ENCODE measurements around the gene CHAD.

Gene CHAD

DNA sequence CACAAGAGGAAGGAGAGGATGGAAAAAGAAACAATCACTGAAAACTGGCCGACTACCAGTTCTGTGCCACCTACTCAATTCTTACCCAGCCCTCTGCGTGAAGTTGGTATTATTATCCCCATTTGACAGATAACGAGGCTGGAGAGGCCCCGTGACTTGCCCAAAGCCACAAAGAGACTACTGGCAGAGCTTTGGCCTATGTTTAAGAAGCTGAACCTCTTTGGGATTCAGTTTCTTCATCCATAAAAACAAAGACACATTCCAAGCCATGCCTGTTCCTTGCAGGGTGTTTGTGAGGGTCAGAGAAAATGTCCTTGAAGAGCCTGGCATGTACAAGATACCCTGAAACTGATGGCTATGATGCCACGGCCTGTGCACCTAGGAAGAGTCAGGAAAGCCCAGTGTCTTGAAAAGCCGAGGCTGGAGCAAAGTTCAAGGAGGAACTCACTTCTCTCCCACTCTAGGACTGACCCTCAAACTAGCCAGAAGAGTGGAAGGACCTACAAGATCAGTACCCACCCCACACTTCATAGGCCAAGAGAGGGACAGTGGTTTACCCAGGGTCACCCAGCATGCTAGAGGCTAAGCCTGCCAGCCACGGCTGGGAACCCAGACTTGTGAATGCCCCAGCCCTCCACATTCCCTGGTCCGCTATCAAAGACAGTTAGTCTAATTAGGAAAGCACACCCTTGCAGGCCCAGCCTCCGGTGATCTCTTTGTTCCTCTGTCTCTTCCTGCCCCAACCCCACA, 44.3 kb downstream of the CHAD start:
- peak overlapping the region; percentile 35 for H3K18ac ChIP-seq (ENCODE audit: low read length)
- peaks cover 13% of the 10 kb centered on the region for H3K79me2 ChIP-seq (ENCODE audit: control insufficient read depth, insufficient read depth, low read length, poor library complexity)
- H3K4me3 ChIP-seq (ENCODE audit: low read depth, low read length), result no peak overlapping the region
- no peak overlapping the region for H2AFZ ChIP-seq (ENCODE audit: insufficient read depth, low read length, poor library complexity)
- H3K27ac ChIP-seq (ENCODE audit: low read depth, low read length), result peak overlapping the region; percentile 77
- H4K12ac ChIP-seq (ENCODE audit: low read depth, low read length), result no peak overlapping the region
- H2BK12ac ChIP-seq (ENCODE audit: low read length), result peak overlapping the region; percentile 83
- H3K9ac ChIP-seq (ENCODE audit: low read length), result no peak overlapping the region
- H3K4me1 ChIP-seq (ENCODE audit: control insufficient read depth in 1 of 2, insufficient read depth in 2 of 2, low read length in 2 of 2), result peaks cover 35 to 46% of the 10 kb centered on the region in 2 experiments
- peak overlapping the region; percentile 76 for H2AK5ac ChIP-seq (ENCODE audit: low read length)
- no CpG with 5 or more reads among the region's 9 CpGs for WGBS (ENCODE audit: extremely low coverage, insufficient coverage, insufficient read length)
- no peak overlapping the region for H3K23ac ChIP-seq (ENCODE audit: low read length)
- H3K14ac ChIP-seq (ENCODE audit: low read length), result peak overlapping the region; percentile 80
- H2BK5ac ChIP-seq (ENCODE audit: low read depth, low read length, poor library complexity), result peak overlapping the region; percentile 59
- H3K36me3 ChIP-seq (ENCODE audit: control insufficient read depth in 1 of 2, insufficient read depth in 2 of 2, low read length in 2 of 2), result no peaks in the 10 kb centered on the region
- H3K79me1 ChIP-seq (ENCODE audit: low read length), result peaks cover 32% of the 10 kb centered on the region
- peak overlapping the region; percentile 25 for H3K4me2 ChIP-seq (ENCODE audit: low read length)
- H3K4ac ChIP-seq (ENCODE audit: low read depth, low read length), result peak overlapping the region; percentile 29
- no peaks in the 10 kb centered on the region for H3K9me3 ChIP-seq (ENCODE audit: insufficient read depth, low read depth, low read length)
- H3K27me3 ChIP-seq (ENCODE audit: insufficient read depth, low read length), result no peaks in the 10 kb centered on the region
- H2BK120ac ChIP-seq (ENCODE audit: insufficient read depth, low read length, poor library complexity), result peak overlapping the region; percentile 44
- DNase-seq, result no peak
- peak overlapping the region; percentile 64 for H4K91ac ChIP-seq (ENCODE audit: low read depth, low read length)
- peak overlapping the region; percentile 70 for H4K8ac ChIP-seq (ENCODE audit: low read depth, low read length)

DNA sequence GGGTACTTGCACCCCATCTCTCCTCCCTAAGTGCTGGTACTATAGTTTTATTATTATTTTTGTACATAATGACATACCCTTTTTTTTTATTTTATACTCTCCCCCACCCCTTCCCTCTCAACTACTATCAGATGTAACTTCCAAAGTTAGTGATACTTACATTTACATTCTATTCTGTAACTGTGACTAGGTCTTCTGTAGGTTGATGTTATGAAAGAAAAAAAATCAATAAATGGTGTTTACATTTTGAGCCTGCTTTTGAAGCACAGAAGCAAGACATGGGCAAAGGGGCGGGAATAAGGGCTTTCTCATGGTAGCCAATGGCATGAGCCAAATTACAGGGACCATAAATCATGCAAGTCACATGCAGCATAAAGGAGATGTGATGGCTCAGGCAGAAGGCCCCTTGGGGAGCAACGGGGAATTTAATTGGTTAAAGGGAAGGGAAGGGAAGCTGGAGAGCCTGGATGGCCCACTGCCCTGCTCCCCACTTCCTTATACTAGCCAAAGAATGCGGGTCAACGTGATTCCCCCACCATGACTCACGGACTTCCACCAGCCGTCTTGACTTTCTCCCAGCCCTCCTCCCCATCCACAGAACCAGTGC, 45.0 kb downstream of the CHAD start:
- peak overlapping the region; percentile 64 for H4K91ac ChIP-seq (ENCODE audit: low read depth, low read length)
- no CpG with 5 or more reads among the region's 6 CpGs for WGBS (ENCODE audit: extremely low coverage, insufficient coverage, insufficient read length)
- H3K4ac ChIP-seq (ENCODE audit: low read depth, low read length), result no peak overlapping the region
- no peaks in the 10 kb centered on the region for H3K9me3 ChIP-seq (ENCODE audit: insufficient read depth, low read depth, low read length)
- H3K27me3 ChIP-seq (ENCODE audit: insufficient read depth, low read length), result no peaks in the 10 kb centered on the region
- H3K18ac ChIP-seq (ENCODE audit: low read length), result no peak overlapping the region
- peaks cover 26% of the 10 kb centered on the region for H3K79me1 ChIP-seq (ENCODE audit: low read length)
- no peak overlapping the region for H2BK120ac ChIP-seq (ENCODE audit: insufficient read depth, low read length, poor library complexity)
- H3K4me3 ChIP-seq (ENCODE audit: low read depth, low read length), result no peak overlapping the region
- H3K79me2 ChIP-seq (ENCODE audit: control insufficient read depth, insufficient read depth, low read length, poor library complexity), result peaks cover 13% of the 10 kb centered on the region
- peak overlapping the region; percentile 70 for H4K8ac ChIP-seq (ENCODE audit: low read depth, low read length)
- no peak overlapping the region for H2AFZ ChIP-seq (ENCODE audit: insufficient read depth, low read length, poor library complexity)
- H3K4me2 ChIP-seq (ENCODE audit: low read length), result peak overlapping the region; percentile 25
- H3K36me3 ChIP-seq (ENCODE audit: control insufficient read depth in 1 of 2, insufficient read depth in 2 of 2, low read length in 2 of 2), result no peaks in the 10 kb centered on the region
- H2BK5ac ChIP-seq (ENCODE audit: low read depth, low read length, poor library complexity), result peak overlapping the region; percentile 43
- peak; percentile 70 to 75 for DNase-seq
- H4K12ac ChIP-seq (ENCODE audit: low read depth, low read length), result no peak overlapping the region
- H2AK5ac ChIP-seq (ENCODE audit: low read length), result no peak overlapping the region
- no peak overlapping the region for H3K9ac ChIP-seq (ENCODE audit: low read length)
- no peak overlapping the region for H3K14ac ChIP-seq (ENCODE audit: low read length)
- peaks cover 30 to 40% of the 10 kb centered on the region in 2 experiments for H3K4me1 ChIP-seq (ENCODE audit: control insufficient read depth in 1 of 2, insufficient read depth in 2 of 2, low read length in 2 of 2)
- no peak overlapping the region for H3K23ac ChIP-seq (ENCODE audit: low read length)
- H3K27ac ChIP-seq (ENCODE audit: low read depth, low read length), result peak overlapping the region; percentile 77
- peak overlapping the region; percentile 50 for H2BK12ac ChIP-seq (ENCODE audit: low read length)

DNA sequence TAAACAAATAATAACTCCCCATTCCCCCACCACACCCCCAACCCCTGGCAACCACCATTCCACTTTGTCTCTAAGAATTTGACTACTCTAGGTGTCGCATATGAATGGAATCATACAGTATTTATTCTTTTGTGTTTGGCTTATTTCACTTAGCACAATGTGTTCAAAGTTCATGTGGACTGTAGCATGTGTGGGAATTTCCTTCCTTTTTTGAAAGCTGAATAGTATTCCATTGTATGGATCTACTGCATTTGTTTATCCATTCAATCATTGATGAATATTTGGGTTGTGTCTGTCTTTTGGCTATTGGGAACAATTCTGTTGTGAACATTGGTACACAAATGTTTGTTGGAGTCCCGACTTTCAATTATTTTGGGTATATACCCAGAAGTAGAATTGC, 45.9 kb downstream of the CHAD start:
- H4K91ac ChIP-seq (ENCODE audit: low read depth, low read length), result no peak overlapping the region
- no peak for DNase-seq
- H2AFZ ChIP-seq (ENCODE audit: insufficient read depth, low read length, poor library complexity), result no peak overlapping the region
- H3K27ac ChIP-seq (ENCODE audit: low read depth, low read length), result no peak overlapping the region
- H3K36me3 ChIP-seq (ENCODE audit: control insufficient read depth in 1 of 2, insufficient read depth in 2 of 2, low read length in 2 of 2), result no peaks in the 10 kb centered on the region
- H4K12ac ChIP-seq (ENCODE audit: low read depth, low read length), result no peak overlapping the region
- no peak overlapping the region for H3K14ac ChIP-seq (ENCODE audit: low read length)
- no peaks in the 10 kb centered on the region for H3K27me3 ChIP-seq (ENCODE audit: insufficient read depth, low read length)
- peaks cover 13% of the 10 kb centered on the region for H3K79me2 ChIP-seq (ENCODE audit: control insufficient read depth, insufficient read depth, low read length, poor library complexity)
- no peak overlapping the region for H2AK5ac ChIP-seq (ENCODE audit: low read length)
- H4K8ac ChIP-seq (ENCODE audit: low read depth, low read length), result no peak overlapping the region
- H2BK120ac ChIP-seq (ENCODE audit: insufficient read depth, low read length, poor library complexity), result no peak overlapping the region
- H3K4me3 ChIP-seq (ENCODE audit: low read depth, low read length), result no peak overlapping the region
- peaks cover 24% of the 10 kb centered on the region for H3K79me1 ChIP-seq (ENCODE audit: low read length)
- H3K18ac ChIP-seq (ENCODE audit: low read length), result no peak overlapping the region
- H2BK5ac ChIP-seq (ENCODE audit: low read depth, low read length, poor library complexity), result no peak overlapping the region
- H3K4me1 ChIP-seq (ENCODE audit: control insufficient read depth in 1 of 2, insufficient read depth in 2 of 2, low read length in 2 of 2), result peaks cover 25 to 32% of the 10 kb centered on the region in 2 experiments
- H2BK12ac ChIP-seq (ENCODE audit: low read length), result no peak overlapping the region
- no peak overlapping the region for H3K4ac ChIP-seq (ENCODE audit: low read depth, low read length)
- WGBS (ENCODE audit: extremely low coverage, insufficient coverage, insufficient read length), result no CpG with 5 or more reads among the region's 2 CpGs
- H3K4me2 ChIP-seq (ENCODE audit: low read length), result no peak overlapping the region
- H3K9ac ChIP-seq (ENCODE audit: low read length), result no peak overlapping the region
- no peak overlapping the region for H3K23ac ChIP-seq (ENCODE audit: low read length)
- no peaks in the 10 kb centered on the region for H3K9me3 ChIP-seq (ENCODE audit: insufficient read depth, low read depth, low read length)

DNA sequence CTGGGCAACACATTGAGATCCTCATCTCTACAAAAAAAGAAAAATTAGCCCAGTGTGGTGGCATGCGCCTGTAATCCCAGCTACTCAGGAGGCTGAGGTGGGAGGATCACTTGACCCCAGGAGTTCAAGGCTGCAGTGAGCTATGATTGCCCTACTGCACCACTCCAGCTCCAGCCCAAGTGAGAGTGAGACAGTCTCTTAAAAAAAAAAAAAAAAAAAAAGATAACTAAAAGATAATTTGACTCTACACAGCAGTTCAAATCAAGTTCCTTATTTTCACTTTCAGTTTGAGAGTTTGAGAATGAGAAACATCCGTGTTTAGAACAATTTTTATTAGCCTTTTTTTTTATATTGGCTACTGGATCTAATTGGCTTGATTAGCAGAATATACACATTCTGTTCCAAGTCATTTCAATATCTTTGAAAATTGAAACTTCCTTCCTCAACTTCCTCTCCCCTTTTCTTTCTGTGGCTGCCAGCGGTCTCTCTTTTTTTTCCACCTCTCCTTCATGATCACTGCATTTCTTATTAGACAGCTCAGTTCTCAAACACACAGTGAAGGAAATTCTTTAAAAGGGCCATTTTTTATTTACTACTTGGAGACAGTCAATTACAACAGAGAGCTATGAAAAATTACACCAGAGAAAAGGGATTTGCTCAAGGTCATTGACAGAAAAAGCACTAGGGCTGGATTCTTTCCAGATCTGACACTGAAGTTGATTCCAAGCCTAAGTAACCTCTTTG, 47.2 kb downstream of the CHAD start:
- Histone ChIP-seq H2BK12ac (ENCODE audit: low read length) (no peak overlapping the region), H3K4me1 (ENCODE audit: control insufficient read depth in 1 of 2, insufficient read depth in 2 of 2, low read length in 2 of 2) (peaks cover 22% of the 10 kb centered on the region in 2 experiments)

More for the DNA sequence above, 47.2 kb downstream of the CHAD start:
- Histone ChIP-seq H2BK120ac (ENCODE audit: insufficient read depth, low read length, poor library complexity) (no peak overlapping the region), H4K12ac (ENCODE audit: low read depth, low read length) (no peak overlapping the region), H2BK5ac (ENCODE audit: low read depth, low read length, poor library complexity) (no peak overlapping the region), H4K8ac (ENCODE audit: low read depth, low read length) (no peak overlapping the region), H3K36me3 (ENCODE audit: control insufficient read depth in 1 of 2, insufficient read depth in 2 of 2, low read length in 2 of 2) (no peaks in the 10 kb centered on the region), H3K9ac (ENCODE audit: low read length) (no peak overlapping the region), H3K79me2 (ENCODE audit: control insufficient read depth, insufficient read depth, low read length, poor library complexity) (peaks cover 8% of the 10 kb centered on the region), H4K91ac (ENCODE audit: low read depth, low read length) (no peak overlapping the region), H2AFZ (ENCODE audit: insufficient read depth, low read length, poor library complexity) (no peak overlapping the region), H3K4me2 (ENCODE audit: low read length) (no peak overlapping the region), H3K18ac (ENCODE audit: low read length) (no peak overlapping the region), H3K79me1 (ENCODE audit: low read length) (peaks cover 19% of the 10 kb centered on the region), H3K4me3 (ENCODE audit: low read depth, low read length) (no peak overlapping the region), H2AK5ac (ENCODE audit: low read length) (no peak overlapping the region), H3K27me3 (ENCODE audit: insufficient read depth, low read length) (no peaks in the 10 kb centered on the region), H3K4ac (ENCODE audit: low read depth, low read length) (no peak overlapping the region), H3K14ac (ENCODE audit: low read length) (no peak overlapping the region), H3K27ac (ENCODE audit: low read depth, low read length) (no peak overlapping the region), H3K9me3 (ENCODE audit: insufficient read depth, low read depth, low read length) (no peaks in the 10 kb centered on the region), H3K23ac (ENCODE audit: low read length) (no peak overlapping the region)
- DNase-seq, result no peak
- no CpG with 5 or more reads among the region's 3 CpGs for WGBS (ENCODE audit: extremely low coverage, insufficient coverage, insufficient read length)

Data from trophoblast cell (in vitro differentiated cells and primary cell).